SK-N-SH treated with all-trans-retinoic acid at 6 μM for 48 hours (cell line): Measurements from ENCODE around the gene CDH4.

Experiments
- ATAC-seq: fragments of 200-7000 bp; cut with Tn5 transposase; 3 replicates; pipeline ENCODE4 v1.9.1; 2020; ENCODE audit warnings: mild to moderate bottlenecking, moderate library complexity
- BACH2 ChIP-seq: fragments of 250-450 bp; sonication (Bioruptor Pico); IDR thresholded peaks from 2 replicates; pipeline ENCODE4 v1.9.0; 2021; ENCODE audit warnings: mild to moderate bottlenecking, borderline replicate concordance
- ESRRG ChIP-seq: fragments of 250-450 bp; sonication (Bioruptor Pico); IDR thresholded peaks from 2 replicates; pipeline ENCODE4 v1.6.1; 2021; ENCODE audit warnings: mild to moderate bottlenecking
- GLIS3 ChIP-seq: fragments of 250-450 bp; sonication (Bioruptor Pico); IDR thresholded peaks from 2 replicates; pipeline ENCODE4 v1.5.0; 2020; ENCODE audit warnings: mild to moderate bottlenecking, moderate library complexity
- ISL1 ChIP-seq: fragments of 250-450 bp; sonication (Bioruptor Pico); IDR thresholded peaks from 2 replicates; pipeline ENCODE4 v2.1.2; 2022; ENCODE audit warnings: mild to moderate bottlenecking, moderate library complexity
- OSR1 ChIP-seq: fragments of 250-450 bp; sonication (Bioruptor Pico); IDR thresholded peaks from 2 replicates; pipeline ENCODE4 v1.8.0; 2022; ENCODE audit warnings: moderate library complexity, mild to moderate bottlenecking, inconsistent platforms
- RARB ChIP-seq: fragments of 250-450 bp; sonication (Bioruptor Pico); IDR thresholded peaks from 2 replicates; pipeline ENCODE4 v1.8.0; 2021; ENCODE audit warnings: mild to moderate bottlenecking, moderate library complexity
- SNAI2 ChIP-seq: fragments of 250-450 bp; sonication (Bioruptor Pico); IDR thresholded peaks from 2 replicates; pipeline ENCODE4 v1.5.0; 2020; ENCODE audit warnings: mild to moderate bottlenecking, moderate library complexity
- TCF4 ChIP-seq: fragments of 250-450 bp; sonication (Bioruptor Pico); IDR thresholded peaks from 2 replicates; pipeline ENCODE4 v1.8.0; 2021; ENCODE audit warnings: mild to moderate bottlenecking, moderate library complexity, borderline replicate concordance
- TOX ChIP-seq: fragments of 250-450 bp; sonication (Bioruptor Pico); IDR thresholded peaks from 2 replicates; pipeline ENCODE4 v1.8.0; 2021; ENCODE audit warnings: mild to moderate bottlenecking, moderate library complexity, borderline replicate concordance
- ZC3H10 ChIP-seq: fragments of 250-450 bp; sonication (Bioruptor Pico); IDR thresholded peaks from 2 replicates; pipeline ENCODE4 v1.5.1; 2021; ENCODE audit warnings: mild to moderate bottlenecking, moderate library complexity
- ZFP3 ChIP-seq: fragments of 250-450 bp; sonication (Bioruptor Pico); IDR thresholded peaks from 2 replicates; pipeline ENCODE4 v1.5.0; 2020; ENCODE audit warnings: mild to moderate bottlenecking, moderate library complexity
- ZFP30 ChIP-seq: fragments of 450-650 bp; formaldehyde crosslinking; IDR thresholded peaks from 2 replicates; pipeline ENCODE4 v1.5.0; 2022; ENCODE audit warnings: mild to moderate bottlenecking, moderate library complexity
- ZNF565 ChIP-seq: fragments of 450-650 bp; formaldehyde crosslinking; conservative IDR thresholded peaks from 2 replicates; pipeline ENCODE4 v1.5.0; 2020; ENCODE audit warnings: low read depth, mild to moderate bottlenecking, moderate library complexity
- ZNF70 ChIP-seq: fragments of 450-650 bp; formaldehyde crosslinking; IDR thresholded peaks from 2 replicates; pipeline ENCODE4 v1.5.0; 2020; ENCODE audit warnings: mild to moderate bottlenecking, moderate library complexity
- ZNF8 ChIP-seq: fragments of 450-650 bp; formaldehyde crosslinking; IDR thresholded peaks from 2 replicates; pipeline ENCODE4 v1.5.0; 2020; ENCODE audit warnings: mild to moderate bottlenecking, moderate library complexity
- TF ChIP-seq, protein P1 (sequence below): fragments of 250-450 bp; sonication (Bioruptor Pico); IDR thresholded peaks from 2 replicates; pipeline ENCODE4 v1.5.1; 2020; ENCODE audit warnings: low read depth, mild to moderate bottlenecking, moderate library complexity
- TF ChIP-seq, protein P2 (sequence below): fragments of 250-450 bp; sonication (Bioruptor Pico); IDR thresholded peaks from 2 replicates; pipeline ENCODE4 v1.8.0; 2021; ENCODE audit warnings: low read depth, mild to moderate bottlenecking, moderate library complexity, borderline replicate concordance
- TF ChIP-seq, protein P3 (sequence below): fragments of 250-450 bp; sonication (Bioruptor Pico); IDR thresholded peaks from 2 replicates; pipeline ENCODE4 v1.8.0; 2020; ENCODE audit warnings: mild to moderate bottlenecking, moderate library complexity, borderline replicate concordance
- TF ChIP-seq, protein P4 (sequence below): fragments of 250-450 bp; sonication (Bioruptor Pico); IDR thresholded peaks from 2 replicates; pipeline ENCODE4 v1.5.1; 2021; ENCODE audit warnings: mild to moderate bottlenecking, moderate library complexity

The CDH4 gene

DNA sequence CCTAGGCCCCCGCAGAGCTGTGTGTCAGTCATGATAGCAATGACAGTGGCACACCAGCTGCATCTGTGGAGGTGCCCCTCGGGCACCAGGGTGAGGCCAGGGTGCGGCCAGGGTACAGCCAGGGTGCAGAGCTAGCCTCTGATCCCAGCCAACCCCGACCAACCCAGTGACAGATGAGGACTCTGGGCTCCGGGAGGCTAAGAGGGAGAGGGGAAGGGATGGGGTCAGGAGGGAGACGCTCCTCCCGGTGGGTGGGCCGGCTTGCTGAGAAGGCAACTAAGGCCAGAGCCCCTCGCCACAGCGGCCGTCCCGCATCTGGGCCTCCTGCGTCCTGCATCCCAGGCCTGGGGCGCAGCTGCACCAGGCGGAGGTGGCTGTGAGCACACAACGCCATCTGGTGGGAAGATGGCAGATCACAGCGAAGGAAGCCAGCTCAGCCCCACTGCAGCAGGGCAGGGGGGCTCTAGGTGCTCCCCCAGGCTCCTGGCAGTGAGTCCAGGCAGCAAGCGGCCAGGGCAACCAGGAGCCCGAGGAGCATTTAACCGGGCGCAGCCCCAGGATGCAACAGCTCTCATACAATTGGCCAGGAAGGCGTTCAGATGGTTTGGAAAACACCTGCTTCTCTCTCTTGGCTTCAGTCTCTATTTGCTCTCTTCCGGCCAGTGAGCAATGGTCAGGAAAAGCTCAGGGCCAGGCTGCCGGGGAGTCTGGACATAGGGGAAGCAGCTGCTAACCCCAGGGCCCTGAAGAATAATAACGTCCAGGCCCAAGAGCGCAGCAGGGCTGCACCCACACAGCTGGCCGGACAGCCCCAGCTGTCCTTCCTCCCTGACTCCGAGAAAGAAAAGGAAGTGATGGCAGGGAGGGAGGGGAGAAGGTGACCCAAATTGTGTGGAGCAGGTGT lies 644.2 kb downstream of the CDH4 start:
- no peak for ATAC-seq
- TF ChIP-seq, protein P1, sequence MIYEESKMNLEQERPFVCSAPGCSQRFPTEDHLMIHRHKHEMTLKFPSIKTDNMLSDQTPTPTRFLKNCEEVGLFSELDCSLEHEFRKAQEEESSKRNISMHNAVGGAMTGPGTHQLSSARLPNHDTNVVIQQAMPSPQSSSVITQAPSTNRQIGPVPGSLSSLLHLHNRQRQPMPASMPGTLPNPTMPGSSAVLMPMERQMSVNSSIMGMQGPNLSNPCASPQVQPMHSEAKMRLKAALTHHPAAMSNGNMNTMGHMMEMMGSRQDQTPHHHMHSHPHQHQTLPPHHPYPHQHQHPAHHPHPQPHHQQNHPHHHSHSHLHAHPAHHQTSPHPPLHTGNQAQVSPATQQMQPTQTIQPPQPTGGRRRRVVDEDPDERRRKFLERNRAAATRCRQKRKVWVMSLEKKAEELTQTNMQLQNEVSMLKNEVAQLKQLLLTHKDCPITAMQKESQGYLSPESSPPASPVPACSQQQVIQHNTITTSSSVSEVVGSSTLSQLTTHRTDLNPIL (CRISPR knock-in tag), result no peak
- TF ChIP-seq GLIS3 (CRISPR knock-in tag), result no peak
- TF ChIP-seq TOX (CRISPR knock-in tag), result no peak
- no peak for TF ChIP-seq OSR1 (CRISPR knock-in tag)
- TF ChIP-seq ZC3H10, result no peak
- TF ChIP-seq, protein P2, sequence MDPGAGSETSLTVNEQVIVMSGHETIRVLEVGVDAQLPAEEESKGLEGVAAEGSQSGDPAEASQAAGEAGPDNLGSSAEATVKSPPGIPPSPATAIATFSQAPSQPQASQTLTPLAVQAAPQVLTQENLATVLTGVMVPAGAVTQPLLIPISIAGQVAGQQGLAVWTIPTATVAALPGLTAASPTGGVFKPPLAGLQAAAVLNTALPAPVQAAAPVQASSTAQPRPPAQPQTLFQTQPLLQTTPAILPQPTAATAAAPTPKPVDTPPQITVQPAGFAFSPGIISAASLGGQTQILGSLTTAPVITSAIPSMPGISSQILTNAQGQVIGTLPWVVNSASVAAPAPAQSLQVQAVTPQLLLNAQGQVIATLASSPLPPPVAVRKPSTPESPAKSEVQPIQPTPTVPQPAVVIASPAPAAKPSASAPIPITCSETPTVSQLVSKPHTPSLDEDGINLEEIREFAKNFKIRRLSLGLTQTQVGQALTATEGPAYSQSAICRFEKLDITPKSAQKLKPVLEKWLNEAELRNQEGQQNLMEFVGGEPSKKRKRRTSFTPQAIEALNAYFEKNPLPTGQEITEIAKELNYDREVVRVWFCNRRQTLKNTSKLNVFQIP (CRISPR knock-in tag), result no peak
- no peak for TF ChIP-seq TCF4
- TF ChIP-seq BACH2 (CRISPR knock-in tag), result no peak
- TF ChIP-seq ZNF8 (CRISPR knock-in tag), result no peak
- no peak for TF ChIP-seq RARB (CRISPR knock-in tag)
- TF ChIP-seq, protein P3, sequence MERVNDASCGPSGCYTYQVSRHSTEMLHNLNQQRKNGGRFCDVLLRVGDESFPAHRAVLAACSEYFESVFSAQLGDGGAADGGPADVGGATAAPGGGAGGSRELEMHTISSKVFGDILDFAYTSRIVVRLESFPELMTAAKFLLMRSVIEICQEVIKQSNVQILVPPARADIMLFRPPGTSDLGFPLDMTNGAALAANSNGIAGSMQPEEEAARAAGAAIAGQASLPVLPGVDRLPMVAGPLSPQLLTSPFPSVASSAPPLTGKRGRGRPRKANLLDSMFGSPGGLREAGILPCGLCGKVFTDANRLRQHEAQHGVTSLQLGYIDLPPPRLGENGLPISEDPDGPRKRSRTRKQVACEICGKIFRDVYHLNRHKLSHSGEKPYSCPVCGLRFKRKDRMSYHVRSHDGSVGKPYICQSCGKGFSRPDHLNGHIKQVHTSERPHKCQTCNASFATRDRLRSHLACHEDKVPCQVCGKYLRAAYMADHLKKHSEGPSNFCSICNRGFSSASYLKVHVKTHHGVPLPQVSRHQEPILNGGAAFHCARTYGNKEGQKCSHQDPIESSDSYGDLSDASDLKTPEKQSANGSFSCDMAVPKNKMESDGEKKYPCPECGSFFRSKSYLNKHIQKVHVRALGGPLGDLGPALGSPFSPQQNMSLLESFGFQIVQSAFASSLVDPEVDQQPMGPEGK, result no peak
- TF ChIP-seq ISL1, result no peak
- TF ChIP-seq, protein P4, sequence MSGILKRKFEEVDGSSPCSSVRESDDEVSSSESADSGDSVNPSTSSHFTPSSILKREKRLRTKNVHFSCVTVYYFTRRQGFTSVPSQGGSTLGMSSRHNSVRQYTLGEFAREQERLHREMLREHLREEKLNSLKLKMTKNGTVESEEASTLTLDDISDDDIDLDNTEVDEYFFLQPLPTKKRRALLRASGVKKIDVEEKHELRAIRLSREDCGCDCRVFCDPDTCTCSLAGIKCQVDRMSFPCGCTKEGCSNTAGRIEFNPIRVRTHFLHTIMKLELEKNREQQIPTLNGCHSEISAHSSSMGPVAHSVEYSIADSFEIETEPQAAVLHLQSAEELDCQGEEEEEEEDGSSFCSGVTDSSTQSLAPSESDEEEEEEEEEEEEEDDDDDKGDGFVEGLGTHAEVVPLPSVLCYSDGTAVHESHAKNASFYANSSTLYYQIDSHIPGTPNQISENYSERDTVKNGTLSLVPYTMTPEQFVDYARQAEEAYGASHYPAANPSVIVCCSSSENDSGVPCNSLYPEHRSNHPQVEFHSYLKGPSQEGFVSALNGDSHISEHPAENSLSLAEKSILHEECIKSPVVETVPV (CRISPR knock-in tag), result no peak
- TF ChIP-seq SNAI2, result no peak
- no peak for TF ChIP-seq ZFP3 (CRISPR knock-in tag)
- TF ChIP-seq ZNF70, result no peak
- no peak for TF ChIP-seq ESRRG (CRISPR knock-in tag)
- TF ChIP-seq, all 23 proteins: peak for 0

DNA sequence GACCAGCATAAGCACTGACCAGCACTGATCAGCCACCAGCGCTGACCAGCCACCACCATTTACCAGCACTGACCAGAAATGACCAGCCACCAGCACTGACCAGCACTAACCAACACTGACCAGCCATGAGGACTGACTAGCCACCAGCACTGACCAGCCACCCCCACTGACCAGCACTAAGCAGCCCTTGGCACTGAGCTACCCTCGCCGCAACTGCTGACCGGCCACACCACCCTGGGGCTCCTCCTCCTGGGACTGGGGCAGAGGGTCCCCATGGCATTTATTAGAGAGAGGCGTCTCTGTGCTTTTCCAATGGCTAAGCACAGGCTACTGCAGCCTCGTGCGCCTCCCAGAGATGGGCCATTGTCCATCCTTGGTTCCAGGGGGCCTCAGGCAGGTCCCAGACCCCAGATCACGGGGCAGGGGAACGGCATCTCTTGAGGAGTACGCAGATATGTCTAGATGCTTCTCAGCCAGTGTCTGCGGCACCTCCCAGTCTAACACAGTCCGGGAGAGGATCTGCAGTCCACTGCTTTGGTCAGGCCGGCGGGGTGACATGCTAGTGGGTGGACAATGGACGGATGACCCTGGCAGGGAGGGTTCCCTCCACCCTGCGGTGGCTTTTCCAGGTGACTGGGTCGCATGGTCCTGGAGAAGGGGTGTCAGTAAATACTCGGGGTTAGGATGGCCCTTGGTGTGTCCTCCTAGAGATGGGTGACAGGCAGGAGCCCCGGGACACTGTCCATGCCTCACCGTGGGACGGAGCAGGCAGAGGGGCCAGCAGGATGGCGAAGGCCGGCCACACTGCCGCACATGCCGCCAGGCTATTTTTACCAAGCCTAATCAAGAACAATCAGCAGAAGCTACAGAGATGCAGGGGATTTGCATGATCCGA lies 645.6 kb downstream of the CDH4 start:
- ATAC-seq, result no peak

More for the DNA sequence above, 645.6 kb downstream of the CDH4 start:
- TF ChIP-seq, protein P3, result no peak
- TF ChIP-seq SNAI2, result no peak
- TF ChIP-seq, protein P4 (CRISPR knock-in tag), result no peak
- TF ChIP-seq, protein P2 (CRISPR knock-in tag), result no peak
- TF ChIP-seq ZNF565 (CRISPR knock-in tag), result no peak
- TF ChIP-seq OSR1 (CRISPR knock-in tag), result no peak
- no peak for TF ChIP-seq ZNF8 (CRISPR knock-in tag)
- TF ChIP-seq TOX (CRISPR knock-in tag), result no peak
- TF ChIP-seq GLIS3 (CRISPR knock-in tag), result no peak
- no peak for TF ChIP-seq ZFP30
